HG03095 (cell line): ENCODE results near the gene DOP1A.

Experiments
- ATAC-seq: cut with Tn5 transposase; IDR thresholded peaks from one replicate; pipeline ENCODE4 v1.9.1; 2021; ENCODE audit warnings: moderate library complexity; ENCODE audit not compliant: unreplicated experiment

DOP1A gene, protein sequence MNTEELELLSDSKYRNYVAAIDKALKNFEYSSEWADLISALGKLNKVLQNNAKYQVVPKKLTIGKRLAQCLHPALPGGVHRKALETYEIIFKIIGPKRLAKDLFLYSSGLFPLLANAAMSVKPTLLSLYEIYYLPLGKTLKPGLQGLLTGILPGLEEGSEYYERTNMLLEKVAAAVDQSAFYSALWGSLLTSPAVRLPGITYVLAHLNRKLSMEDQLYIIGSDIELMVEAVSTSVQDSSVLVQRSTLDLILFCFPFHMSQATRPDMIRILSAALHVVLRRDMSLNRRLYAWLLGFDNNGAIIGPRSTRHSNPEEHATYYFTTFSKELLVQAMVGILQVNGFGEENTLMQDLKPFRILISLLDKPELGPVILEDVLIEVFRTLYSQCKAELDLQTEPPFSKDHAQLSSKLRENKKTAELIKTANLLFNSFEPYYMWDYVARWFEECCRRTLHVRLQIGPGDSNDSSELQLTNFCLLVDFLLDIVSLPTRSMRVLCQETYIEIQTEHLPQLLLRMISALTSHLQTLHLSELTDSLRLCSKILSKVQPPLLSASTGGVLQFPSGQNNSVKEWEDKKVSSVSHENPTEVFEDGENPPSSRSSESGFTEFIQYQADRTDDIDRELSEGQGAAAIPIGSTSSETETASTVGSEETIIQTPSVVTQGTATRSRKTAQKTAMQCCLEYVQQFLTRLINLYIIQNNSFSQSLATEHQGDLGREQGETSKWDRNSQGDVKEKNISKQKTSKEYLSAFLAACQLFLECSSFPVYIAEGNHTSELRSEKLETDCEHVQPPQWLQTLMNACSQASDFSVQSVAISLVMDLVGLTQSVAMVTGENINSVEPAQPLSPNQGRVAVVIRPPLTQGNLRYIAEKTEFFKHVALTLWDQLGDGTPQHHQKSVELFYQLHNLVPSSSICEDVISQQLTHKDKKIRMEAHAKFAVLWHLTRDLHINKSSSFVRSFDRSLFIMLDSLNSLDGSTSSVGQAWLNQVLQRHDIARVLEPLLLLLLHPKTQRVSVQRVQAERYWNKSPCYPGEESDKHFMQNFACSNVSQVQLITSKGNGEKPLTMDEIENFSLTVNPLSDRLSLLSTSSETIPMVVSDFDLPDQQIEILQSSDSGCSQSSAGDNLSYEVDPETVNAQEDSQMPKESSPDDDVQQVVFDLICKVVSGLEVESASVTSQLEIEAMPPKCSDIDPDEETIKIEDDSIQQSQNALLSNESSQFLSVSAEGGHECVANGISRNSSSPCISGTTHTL (N-terminal part only)

DNA sequence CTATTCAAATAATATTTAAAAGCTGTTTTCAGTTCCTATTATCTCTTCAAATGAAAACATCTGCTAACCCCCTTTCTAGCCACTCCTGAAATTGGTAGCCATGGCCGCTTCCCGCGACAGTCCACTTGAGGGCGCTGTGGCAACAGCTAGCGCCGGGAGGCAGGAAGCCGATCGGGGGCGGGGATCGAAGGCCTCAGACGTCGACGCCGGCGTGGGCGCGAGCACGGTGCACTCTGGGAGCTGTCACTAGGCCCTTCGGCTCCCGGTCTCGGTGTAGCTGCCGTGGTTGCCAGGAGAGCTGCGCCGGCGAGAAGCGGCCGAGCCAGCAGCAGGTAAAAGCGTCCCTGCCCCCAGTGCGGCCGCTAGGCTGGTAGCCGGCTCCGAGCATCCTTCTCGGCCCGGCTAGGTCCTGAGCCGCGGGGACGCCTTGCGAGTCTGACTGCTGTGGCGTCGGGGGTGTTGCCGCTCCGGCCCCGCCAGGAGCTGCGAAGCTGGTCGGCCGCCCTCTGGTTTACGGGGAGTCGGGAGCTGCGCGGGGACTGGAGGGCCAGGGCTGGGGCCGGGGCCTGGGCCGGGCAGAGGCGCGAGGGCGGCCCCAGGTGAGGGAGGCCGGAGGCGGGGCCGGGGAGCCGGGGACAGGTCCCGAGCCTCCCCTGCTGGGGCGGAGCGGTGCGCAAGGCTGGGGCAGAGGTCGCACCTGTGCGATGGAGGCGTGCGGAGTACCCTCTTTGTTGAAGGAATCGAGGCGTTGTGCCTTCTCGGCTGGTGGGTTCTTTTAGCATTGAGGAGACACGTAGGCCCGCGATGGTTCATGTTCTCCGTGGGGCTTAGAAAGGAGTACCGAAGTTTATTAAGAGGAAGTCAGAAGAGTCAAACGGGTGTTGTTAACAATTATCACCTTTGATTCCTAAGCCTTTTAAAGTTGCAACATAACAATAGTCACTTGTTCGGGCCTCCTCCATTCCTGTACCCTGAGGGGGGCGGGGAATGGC lies at the start of gene DOP1A:
TSS of gene DOP1A (plus strand) at position 224 of the 992 bp plus-strand sequence. CDS start 29,307 bp downstream, outside the sequence.
- ATAC-seq = peak; percentile 85

DNA sequence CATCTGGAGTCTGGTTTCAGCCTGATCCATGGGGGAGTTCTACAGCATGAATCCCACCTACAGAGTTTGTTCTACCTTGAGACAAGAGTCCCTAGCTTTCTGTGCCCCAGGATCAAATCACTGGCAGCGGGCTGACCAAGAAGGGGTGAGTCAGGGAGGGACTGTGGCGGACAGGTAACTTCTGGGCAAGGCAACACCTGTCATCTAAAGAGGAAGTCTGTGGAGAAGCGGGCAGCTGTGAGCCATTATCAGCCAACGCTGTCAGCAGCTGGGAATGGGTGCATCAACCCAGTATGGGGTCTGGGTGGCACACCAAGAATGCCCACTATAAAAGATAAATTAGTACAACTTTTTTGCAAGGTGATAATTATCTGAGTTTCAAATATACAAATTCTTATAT lies 47.7 kb upstream of the DOP1A start:
- ATAC-seq = no peak

DNA sequence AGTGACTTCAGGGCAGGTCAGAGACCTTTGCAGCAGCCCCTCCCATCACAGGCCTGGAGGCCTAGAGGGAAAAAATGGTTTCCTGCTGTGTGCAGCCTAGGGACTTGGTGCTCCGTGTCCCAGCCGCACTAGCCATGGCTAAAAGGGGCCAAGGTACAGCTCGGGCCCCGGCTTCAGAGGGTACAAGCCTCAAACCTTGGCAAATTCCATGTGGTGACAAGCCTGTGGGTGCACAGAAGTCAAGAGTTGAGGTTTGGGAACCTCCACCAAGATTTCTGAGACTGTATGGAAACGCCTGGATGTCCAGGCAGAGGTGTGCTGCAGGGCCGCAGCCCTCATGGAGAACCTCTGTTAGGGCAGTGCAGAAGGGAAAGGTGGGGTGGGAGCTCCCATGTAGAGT lies 35.8 kb upstream of the DOP1A start:
- no peak for ATAC-seq

DNA sequence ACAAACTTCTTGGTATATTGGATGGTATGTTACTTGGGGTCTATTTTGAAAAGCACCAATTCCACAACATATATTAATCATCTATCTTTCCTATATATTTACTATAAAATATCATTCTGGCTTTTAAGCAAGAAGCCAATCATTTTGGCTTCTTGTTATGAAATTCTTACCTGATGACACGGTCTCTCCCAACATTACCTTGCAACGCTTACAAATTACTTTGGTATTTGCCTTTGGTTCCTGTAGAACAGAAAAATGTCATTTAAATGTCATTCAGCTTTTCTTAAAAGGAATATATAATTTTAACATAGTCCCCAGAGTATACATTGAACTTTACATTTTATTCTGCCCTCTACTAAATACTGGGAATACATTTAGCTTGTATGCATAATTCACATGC lies 29.2 kb upstream of the DOP1A start:
- no peak for ATAC-seq

DNA sequence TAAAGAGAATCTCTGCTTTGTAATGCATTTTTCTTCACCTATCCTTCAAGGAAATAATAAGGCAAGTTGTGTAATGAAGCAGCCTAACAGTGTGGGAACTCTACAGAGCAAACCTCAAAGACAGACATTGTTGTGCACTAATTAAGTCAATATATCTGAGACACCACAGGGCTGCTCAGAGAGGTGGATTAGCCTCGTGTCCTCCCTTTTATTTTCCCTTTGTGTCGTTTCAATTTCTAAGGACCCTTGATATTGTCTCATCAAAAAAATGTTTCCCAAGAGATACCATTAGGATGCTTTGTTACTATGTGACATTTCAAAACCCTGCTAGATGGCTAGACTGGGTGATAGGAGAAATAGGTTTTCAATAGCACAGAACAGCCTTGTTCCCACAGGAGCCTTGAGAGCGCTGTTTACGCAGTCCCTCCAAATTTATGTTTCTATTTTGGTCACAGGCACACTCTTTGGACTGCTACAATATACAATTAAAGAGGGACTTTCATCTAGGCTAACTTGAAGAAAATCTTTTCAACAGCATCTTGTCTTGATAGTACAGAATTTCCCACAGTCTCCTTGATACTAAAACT lies 24.9 kb upstream of the DOP1A start:
- no peak for ATAC-seq

DNA sequence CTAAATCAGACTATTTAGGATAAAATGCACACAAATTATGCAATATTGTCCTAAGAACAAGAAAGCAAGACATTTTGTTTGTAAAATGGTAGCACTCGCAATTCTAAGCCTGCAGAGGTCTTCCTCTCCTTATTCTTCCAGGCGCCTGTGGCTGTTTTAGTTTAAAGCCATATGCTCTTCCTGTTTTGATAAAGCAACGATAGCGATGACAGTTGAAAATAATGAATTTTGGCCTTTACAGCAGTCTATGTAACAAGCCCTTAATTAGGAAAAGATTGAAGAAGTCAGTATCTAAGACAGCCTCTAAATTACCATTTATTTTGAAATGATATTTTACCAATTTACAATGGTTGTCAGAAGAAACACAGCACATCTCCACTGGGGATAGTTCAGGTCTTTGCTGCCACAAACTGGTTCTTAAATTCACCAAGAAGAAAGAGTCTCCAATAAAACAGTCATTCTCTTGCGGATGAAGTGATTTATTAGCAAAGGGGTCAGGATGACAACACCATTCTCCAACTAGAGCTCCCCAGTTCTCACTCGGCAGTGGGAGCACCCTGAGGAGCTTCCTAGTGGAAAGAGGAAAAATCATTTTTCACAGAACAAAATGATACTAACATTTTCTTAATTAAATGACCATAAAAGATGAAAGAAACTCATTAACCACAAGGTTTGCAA lies 23.2 kb upstream of the DOP1A start:
- no peak for ATAC-seq

DNA sequence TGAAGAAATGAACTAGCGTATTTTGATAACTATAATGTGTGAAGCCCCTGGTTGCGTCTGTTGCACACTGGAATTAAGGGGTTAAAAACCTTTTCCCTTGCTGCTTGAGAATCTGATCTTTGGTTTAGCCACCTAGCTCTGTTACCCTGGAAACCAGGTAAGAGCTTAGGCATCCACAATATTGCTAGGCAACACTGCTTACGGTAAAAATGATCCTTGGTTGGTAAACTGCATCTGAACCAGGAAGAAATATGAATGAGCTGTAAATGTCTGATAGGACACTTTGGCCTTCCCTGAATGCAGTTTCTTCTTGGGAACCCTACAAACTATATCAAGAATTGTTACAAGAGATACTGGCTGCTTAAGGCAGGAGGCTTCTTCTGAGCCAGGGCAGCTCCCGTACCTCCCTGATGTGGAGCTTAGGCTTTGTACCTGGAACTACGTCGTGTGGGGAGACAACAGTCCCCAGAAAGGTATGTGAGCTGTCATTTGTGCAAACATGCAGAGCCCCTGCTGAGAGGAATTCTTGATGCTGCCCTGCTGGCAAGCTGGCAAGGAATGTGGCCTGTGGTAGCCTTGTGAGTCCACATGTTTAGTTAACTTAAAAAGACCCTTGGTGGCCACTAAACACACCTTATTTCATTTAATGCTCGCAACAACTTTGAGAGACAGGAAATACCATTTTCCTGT lies 20.3 kb upstream of the DOP1A start:
- ATAC-seq = no peak

DNA sequence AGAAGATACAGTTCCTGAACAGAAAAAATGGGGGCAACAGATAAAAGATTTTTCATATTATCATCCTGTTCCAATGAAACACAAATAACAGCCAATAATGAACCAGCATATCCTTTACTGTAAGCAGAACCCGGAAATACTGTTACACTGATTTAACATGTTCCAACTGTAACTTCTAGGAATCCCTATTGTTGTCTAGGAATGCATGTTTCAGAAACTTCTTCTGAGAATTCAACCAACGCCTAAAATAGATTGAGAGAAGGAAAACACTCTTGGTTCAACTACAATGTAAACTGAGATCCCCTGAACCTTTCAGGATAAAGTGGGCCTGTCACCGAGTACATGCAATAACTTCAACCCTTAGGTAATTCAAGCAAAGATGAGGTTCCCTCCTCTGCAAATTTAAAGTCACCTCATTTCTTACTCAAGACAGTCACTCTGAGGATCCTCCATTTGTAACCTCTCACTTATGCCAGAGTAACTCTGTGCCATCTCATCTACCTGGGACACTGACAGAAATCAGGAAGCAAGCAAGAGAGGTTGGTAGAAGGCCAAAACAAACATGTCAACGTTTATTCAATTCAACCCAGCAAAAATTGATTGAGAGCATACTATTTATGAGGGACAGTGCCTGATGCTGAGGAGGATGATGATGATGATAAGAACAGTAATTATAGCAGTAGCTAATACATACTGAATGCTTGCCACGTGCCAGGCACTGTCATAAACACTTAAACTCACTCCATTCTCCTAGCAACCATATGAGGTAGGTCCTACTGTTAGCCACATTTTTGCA lies 15.9 kb upstream of the DOP1A start:
- ATAC-seq = no peak

DNA sequence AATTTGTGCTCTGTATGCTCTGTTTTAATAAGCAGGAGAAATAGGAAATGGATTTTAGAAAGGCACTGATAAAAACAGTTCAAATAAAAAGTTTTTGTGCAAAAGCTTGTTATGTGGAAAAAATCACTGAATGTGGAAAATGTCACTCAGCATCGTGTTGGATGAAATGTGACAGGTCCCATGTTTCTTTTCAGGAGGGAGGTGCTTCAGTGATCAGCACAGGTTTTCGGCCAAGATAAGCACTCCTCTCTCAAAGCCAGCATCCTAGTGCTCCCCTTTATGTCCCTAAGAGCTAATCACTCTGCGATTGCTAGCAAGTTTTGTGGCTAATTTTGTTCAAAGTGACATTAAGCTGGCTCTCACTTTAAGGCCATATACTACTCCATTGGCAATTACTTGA lies 13.8 kb upstream of the DOP1A start:
- ATAC-seq = no peak

DNA sequence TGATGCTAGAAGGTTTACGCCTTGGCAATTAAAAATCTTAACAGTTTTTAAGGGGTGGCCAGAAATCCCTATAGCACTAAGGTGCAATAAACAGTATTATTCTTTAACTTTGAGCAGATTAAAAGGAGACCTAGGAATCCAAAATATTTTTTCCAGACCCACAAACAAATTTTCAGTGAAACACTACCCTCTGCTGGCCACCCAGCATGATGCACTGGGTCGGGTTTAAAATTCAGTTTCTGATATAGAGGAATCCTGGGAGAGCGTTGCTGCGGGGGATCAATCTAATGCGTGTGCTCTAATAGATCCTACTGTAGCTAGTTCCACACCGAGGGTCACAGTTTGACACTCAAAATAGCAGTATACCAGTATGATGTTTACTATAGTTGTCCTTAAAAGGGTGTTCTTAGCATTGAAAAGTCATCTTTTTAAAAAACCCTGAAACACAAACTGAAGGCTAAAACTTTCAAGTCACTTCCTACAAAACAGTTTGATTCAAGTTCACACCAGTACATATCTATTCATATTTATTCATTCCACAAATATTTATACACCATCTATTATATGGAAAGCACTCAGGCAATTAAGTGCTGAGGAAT lies 12.0 kb upstream of the DOP1A start:
- no peak for ATAC-seq

DNA sequence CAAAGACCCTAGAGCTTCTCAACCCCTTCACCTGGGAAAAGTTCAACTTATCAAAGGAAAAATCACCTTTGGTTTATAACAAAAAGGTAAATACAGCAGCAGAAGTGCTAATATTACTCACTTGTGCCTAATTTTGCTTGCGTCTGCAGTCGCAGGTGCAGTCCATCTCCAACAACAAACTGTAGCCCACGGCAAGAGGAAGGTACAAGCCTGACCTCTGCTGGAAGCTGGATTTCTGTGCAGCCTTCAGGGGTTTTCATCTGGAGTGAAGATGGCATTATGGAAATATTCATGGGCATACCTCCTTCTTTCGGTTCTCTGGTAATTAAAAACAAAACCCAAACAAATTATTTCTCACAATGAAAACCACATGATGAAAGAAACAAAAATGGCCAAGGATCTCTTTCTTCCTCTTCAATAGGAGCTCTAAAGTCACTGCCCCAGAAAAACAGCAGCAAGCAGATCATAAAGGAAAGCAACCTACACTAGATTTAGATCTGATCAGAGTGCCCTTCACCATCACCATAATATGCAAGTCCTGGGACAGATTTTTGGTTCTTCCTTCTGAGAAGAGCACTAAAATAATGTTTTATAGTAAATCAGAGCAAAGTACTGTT lies 9.7 kb upstream of the DOP1A start:
- ATAC-seq = peak; percentile 71

DNA sequence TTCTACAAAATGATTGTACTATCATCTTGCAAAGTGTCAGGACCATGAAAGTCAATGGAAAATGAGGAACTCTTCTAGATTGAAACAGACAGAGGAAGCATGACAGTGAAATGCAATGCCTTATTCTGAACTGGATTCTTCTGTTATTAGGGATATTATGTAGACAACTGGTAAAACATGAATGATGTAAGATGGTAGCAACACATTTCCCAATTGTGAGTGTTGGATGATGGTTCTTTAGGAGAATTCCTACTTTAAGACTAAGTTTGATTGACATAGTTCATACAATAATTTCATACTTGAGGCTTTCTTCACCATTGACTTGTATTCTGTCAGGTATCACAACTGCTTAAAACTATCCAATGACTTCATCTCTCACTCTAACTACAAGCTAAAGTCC lies 6.3 kb upstream of the DOP1A start:
- ATAC-seq = no peak

DNA sequence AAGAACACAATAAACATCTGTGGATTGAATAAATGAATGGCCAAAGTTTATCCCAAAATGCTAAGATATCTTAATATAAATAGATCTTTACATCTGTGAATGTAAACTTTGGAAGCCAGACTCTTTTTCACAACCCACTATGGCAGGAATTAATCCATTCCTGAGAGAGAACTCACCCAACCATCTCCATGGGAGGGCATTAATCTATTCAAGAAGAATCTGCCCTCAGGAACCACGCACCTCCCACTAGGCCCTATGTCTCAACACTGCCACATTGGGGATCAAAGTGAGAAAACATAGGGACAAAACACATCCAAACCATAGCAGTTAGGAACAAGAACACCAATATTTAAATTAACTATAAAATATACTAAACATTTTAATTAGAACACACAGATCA lies 5.2 kb upstream of the DOP1A start:
- ATAC-seq = no peak

DNA sequence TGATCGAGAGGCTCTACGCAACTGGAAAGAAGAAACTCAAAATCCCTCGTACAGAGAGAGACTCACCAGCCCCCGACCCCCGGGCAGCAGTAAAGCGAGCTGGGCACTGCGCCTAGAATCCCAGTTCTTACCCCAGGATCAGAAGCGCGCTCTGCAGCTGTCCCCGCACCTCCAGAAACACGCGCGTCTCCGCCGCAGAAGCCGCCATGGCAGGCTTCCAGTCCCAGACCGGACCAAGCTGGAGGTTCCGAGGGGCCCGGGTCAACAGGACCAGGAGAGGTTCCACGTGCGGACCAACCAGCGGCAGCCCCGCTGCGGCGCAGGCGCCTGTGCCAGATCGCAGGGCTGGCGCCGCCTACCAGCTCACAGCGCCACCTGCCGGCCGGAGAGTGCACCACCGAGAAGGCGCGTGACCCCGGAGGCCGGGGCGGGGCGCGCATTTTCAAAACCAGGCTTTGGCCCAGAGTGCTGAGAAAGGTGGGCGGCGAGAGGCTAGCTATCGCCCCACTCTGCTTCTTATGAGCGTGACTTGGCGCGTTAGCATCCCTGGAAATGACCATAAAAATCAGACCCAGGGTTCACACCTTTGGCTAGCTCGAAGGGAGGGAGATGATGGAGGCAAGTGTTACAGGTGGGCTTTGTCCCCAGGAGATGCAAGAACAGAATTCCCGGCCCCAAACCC lies 1.8 kb upstream of the DOP1A start, which contains the start of gene UBE3D:
TSS of gene UBE3D (minus strand) at position 331 of the 682 bp plus-strand sequence. CDS start at position 208, 123 bp downstream.
- ATAC-seq = peak; percentile 62

DNA sequence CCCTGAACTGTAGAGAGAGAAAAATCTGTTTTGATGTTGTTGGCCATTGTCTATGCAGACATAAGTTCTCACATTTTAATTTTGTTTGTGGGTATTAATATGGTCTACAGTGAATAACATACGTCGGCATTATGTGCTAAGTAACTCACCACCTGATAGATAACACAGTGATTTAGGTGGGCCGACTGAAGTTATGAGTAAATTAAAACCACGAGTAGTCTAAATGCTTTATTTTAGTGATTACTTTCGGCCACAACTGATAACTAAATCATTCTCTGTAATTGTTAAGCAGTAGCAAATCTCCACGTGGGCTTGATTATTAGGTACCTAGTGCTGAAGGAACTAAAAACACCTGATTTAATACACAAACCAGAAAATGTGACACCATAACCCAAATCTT lies 1.1 kb downstream of the DOP1A start:
- ATAC-seq = no peak

DNA sequence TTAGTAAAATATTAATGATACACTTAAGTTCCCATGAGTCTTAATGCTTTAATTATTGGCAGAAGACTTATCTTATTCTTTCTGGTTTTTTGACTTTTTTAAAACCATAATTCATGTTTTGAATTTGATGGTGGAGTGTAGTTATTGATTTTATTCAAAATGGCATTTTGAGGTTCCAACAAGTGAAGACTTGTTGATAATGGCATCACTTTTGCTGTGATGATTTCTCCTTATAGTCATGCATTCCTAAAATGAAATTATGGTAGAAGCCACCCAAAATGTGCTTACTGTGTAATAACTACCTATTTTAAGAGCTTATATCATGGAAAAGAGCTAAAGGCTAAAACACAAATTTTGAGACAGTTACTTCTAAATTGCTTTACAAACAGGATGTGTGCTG lies 2.2 kb downstream of the DOP1A start:
- ATAC-seq = no peak
